BJ (cell line): ENCODE results near the gene PAM. TPM values are rescaled to one million over a fixed set of nuclear protein-coding genes. Genes with fewer than 3 reads are reported as not detected.

Experiments used
- CTCF ChIA-PET: fragments of 350-600 bp; formaldehyde crosslinking; extraction: SDS; loops from one replicate; lab custom pipeline; 2021; ENCODE audit warnings: antibody characterized with exemption, inconsistent platforms; lab: Yijun Ruan, JAX
- POLR2A ChIA-PET: fragments of 300-600 bp; sonication (Branson Sonifier 250); formaldehyde crosslinking; extraction: SDS; loops from one replicate; lab custom pipeline; 2021; ENCODE audit warnings: antibody characterized with exemption; lab: Charles Lee
- DNase-seq: peaks from one replicate; pipeline ENCODE4 v3.0.0-alpha.2; 2011; ENCODE audit warnings: low read depth
- H3K27me3 ChIP-seq: 2 replicates; pipeline ENCODE4 v1.6.0; 2011; ENCODE audit warnings: low read length; ENCODE audit not compliant: control insufficient read depth, insufficient read depth
- H3K36me3 ChIP-seq: 2 replicates; pipeline ENCODE4 v1.5.1; 2011; ENCODE audit warnings: low read length; ENCODE audit not compliant: control insufficient read depth, insufficient read depth
- H3K4me3 ChIP-seq: 2 replicates; pipeline ENCODE4 v1.5.1; 2011; ENCODE audit warnings: low read depth, mild to moderate bottlenecking, control low read depth, low read length
- CTCF ChIP-seq: IDR thresholded peaks from 2 replicates; pipeline ENCODE4 v1.5.1; 2011; ENCODE audit warnings: low read depth, mild to moderate bottlenecking, control low read depth, inconsistent platforms, low read length, moderate library complexity; ENCODE audit not compliant: insufficient read depth
- polyA plus RNA-seq: library from polyadenylated mRNA; depleted of rRNA; stranded (reverse); fragments of >200 nt; gene quantifications from 2 replicates; pipeline ENCODE4 v1.2.3, GENCODE V29; 2011

PAM gene
- polyA plus RNA-seq, 1 experiment: 256 TPM

- POLR2A ChIA-PET: interaction anchor here (0.6 to 0.8 kb wide), 2 partner anchors 9 to 81 kb away, joined by 4 to 5 read pairs; no protein-coding TSS in a partner anchor
- DNase-seq: no peak
- Histone ChIP-seq H3K36me3 (peaks cover 5% of the 10 kb centered on the region), H3K27me3 (no peaks in the 10 kb centered on the region), H3K4me3 (no peak overlapping the region)
- CTCF ChIA-PET: interaction anchor here (1.4 kb wide), 2 partner anchors 18 to 151 kb away, joined by 4 read pairs; no protein-coding TSS in a partner anchor
- no peak for TF ChIP-seq CTCF
Measured at GRCh38 chr5:102931085-102931725, 176.1 kb downstream of the PAM start.

GRCh38 chr5:102932781-102933180 is 177.7 kb downstream of the PAM start:
- no peaks in the 10 kb centered on the region for H3K27me3 ChIP-seq
- POLR2A ChIA-PET: no interaction called here
- CTCF ChIA-PET: interaction anchor here (0.7 kb wide), 1 partner anchor 107 kb away, joined by 3 read pairs; no protein-coding TSS in a partner anchor
- no peak overlapping the region for H3K4me3 ChIP-seq
- no peak for TF ChIP-seq CTCF
- peaks cover 2% of the 10 kb centered on the region; the same call in 1 of the 2 replicates for H3K36me3 ChIP-seq
- DNase-seq: no peak

- Histone ChIP-seq H3K36me3 (0 out of 2 replicates have a peak, but pooled peaks cover 2% of the 10 kb centered on the region), H3K4me3 (no peak overlapping the region), H3K27me3 (no peaks in the 10 kb centered on the region)
- ChIA-PET POLR2A (no interaction called here), CTCF (no interaction called here)
- no peak for DNase-seq
- TF ChIP-seq CTCF: no peak
Measured at GRCh38 chr5:102933316-102933715, 178.2 kb downstream of the PAM start.

- ChIA-PET POLR2A (no interaction called here), CTCF (no interaction called here)
- 0 out of 2 replicates have a peak, but pooled peaks cover 2% of the 10 kb centered on the region for H3K36me3 ChIP-seq
- DNase-seq: no peak
- H3K4me3 ChIP-seq: no peak overlapping the region
- TF ChIP-seq CTCF: no peak
- no peaks in the 10 kb centered on the region for H3K27me3 ChIP-seq
Measured at GRCh38 chr5:102933721-102934459, 178.8 kb downstream of the PAM start.

- Histone ChIP-seq H3K36me3 (0 out of 2 replicates have a peak, but pooled peaks cover 2% of the 10 kb centered on the region), H3K4me3 (no peak overlapping the region), H3K27me3 (no peaks in the 10 kb centered on the region)
- ChIA-PET CTCF (interaction anchor here (1.3 kb wide), 1 partner anchor 12 kb away, joined by 3 read pairs; no protein-coding TSS in a partner anchor), POLR2A (no interaction called here)
- no peak for DNase-seq
- TF ChIP-seq CTCF: no peak
Measured at GRCh38 chr5:102937894-102938293, 182.8 kb downstream of the PAM start.
